Endothelial cell (in vitro differentiated cells): ENCODE results near the gene FERMT3. TPM values are rescaled to one million over a fixed set of nuclear protein-coding genes. Genes with fewer than 3 reads are reported as not detected.

Experiments used
- DNase-seq: peaks from one replicate; pipeline ENCODE4 v3.0.0; 2021; ENCODE audit warnings: low spot score
- H3K27ac Mint-ChIP-seq: one replicate; pipeline ENCODE4 v1.8.0; 2021; ENCODE audit warnings: mixed read lengths, inconsistent platforms; ENCODE audit not compliant: unreplicated experiment
- H3K27me3 Mint-ChIP-seq: one replicate; pipeline ENCODE4 v1.8.0; 2021; ENCODE audit warnings: mild to moderate bottlenecking, moderate library complexity, mixed read lengths, inconsistent platforms; ENCODE audit not compliant: unreplicated experiment
- H3K36me3 Mint-ChIP-seq: one replicate; pipeline ENCODE4 v1.8.0; 2021; ENCODE audit warnings: mild to moderate bottlenecking, low read depth, mixed read lengths, inconsistent platforms; ENCODE audit not compliant: unreplicated experiment
- H3K4me1 Mint-ChIP-seq: one replicate; pipeline ENCODE4 v1.8.0; 2021; ENCODE audit warnings: mild to moderate bottlenecking, mixed read lengths, inconsistent platforms; ENCODE audit not compliant: unreplicated experiment
- H3K4me3 Mint-ChIP-seq: one replicate; pipeline ENCODE4 v1.8.0; 2021; ENCODE audit warnings: mild to moderate bottlenecking, mixed read lengths, inconsistent platforms; ENCODE audit not compliant: unreplicated experiment
- H3K9me3 Mint-ChIP-seq: one replicate; pipeline ENCODE4 v1.8.0; 2021; ENCODE audit warnings: mixed read lengths, inconsistent platforms; ENCODE audit not compliant: unreplicated experiment
- CTCF ChIP-seq: fragments of 200-600 bp; sonication (generic); IDR thresholded peaks from one replicate; pipeline ENCODE4 v1.5.0; 2021; ENCODE audit warnings: antibody characterized with exemption; ENCODE audit not compliant: unreplicated experiment
- total RNA-seq: library from RNA; stranded (reverse); fragmentation: NEBNext Ultra II Directional; extraction: Animal tissue kit (Norgen Biotek cat#: 25700); gene quantifications from one replicate; pipeline ENCODE4 v1.2.1, GENCODE V29; 2021; ENCODE audit not compliant: unreplicated experiment

FERMT3 gene
- total RNA-seq, 1 donor from 2014 or later: 6.2 TPM

- DNase-seq: peak; percentile 84
- Mint-ChIP-seq H3K36me3 (peaks cover 11% of the 10 kb centered on the region), H3K27me3 (peaks cover 10% of the 10 kb centered on the region), H3K9me3 (no peaks in the 10 kb centered on the region), H3K4me1 (peaks cover 26% of the 10 kb centered on the region), H3K27ac (peak within 1 kb of the TSS; percentile 85), H3K4me3 (peak within 1 kb of the TSS; percentile 93)
- peak; percentile 8 for TF ChIP-seq CTCF
Measured at GRCh38 chr11:64246871-64247728, 40.6 kb downstream of the FERMT3 start, which contains the start of gene PPP1R14B. PPP1R14B (minus strand) TSS chr11:64246943; CDS start chr11:64246673, 270 bp downstream.

- TF ChIP-seq CTCF: no peak
- Mint-ChIP-seq H3K4me3 (peak overlapping the region; percentile 86), H3K4me1 (peaks cover 26% of the 10 kb centered on the region), H3K36me3 (peaks cover 11% of the 10 kb centered on the region), H3K27ac (peak overlapping the region; percentile 85), H3K27me3 (peaks cover 7% of the 10 kb centered on the region), H3K9me3 (no peaks in the 10 kb centered on the region)
- no peak for DNase-seq
Measured at GRCh38 chr11:64247729-64248531, 41.4 kb downstream of the FERMT3 start.

- Mint-ChIP-seq H3K36me3 (peaks cover 7% of the 10 kb centered on the region), H3K4me1 (peaks cover 26% of the 10 kb centered on the region), H3K27ac (peak overlapping the region; percentile 36), H3K9me3 (no peaks in the 10 kb centered on the region), H3K27me3 (peaks cover 6% of the 10 kb centered on the region), H3K4me3 (peak overlapping the region; percentile 86)
- DNase-seq: no peak
- TF ChIP-seq CTCF: no peak
Measured at GRCh38 chr11:64248578-64248977, 42.1 kb downstream of the FERMT3 start.

- Mint-ChIP-seq H3K4me1 (peaks cover 31% of the 10 kb centered on the region), H3K27me3 (peaks cover 10% of the 10 kb centered on the region), H3K36me3 (peaks cover 4% of the 10 kb centered on the region), H3K9me3 (no peaks in the 10 kb centered on the region), H3K27ac (peak overlapping the region; percentile 36), H3K4me3 (no peak overlapping the region)
- DNase-seq: no peak
- no peak for TF ChIP-seq CTCF
Measured at GRCh38 chr11:64249038-64249437, 42.5 kb downstream of the FERMT3 start.
